Lower leg skin (tissue), 4 donors: Measurements from ENCODE around the gene KLHL42. TPM values are rescaled to one million over a fixed set of nuclear protein-coding genes. Genes with fewer than 3 reads are reported as not detected.

Experiments used
- DNase-seq, 2 donors: peaks; one replicate each; pipeline ENCODE4 v3.0.0-alpha.2; 2019; ENCODE audit warnings: low spot score in 2 of 2
- H3K4me3 ChIP-seq: fragments of 200-600 bp; sonication (generic); 2 replicates; pipeline ENCODE4 v1.5.1; 2017; ENCODE audit warnings: mild to moderate bottlenecking, low read depth; ENCODE audit not compliant: poor library complexity, severe bottlenecking
- CTCF ChIP-seq, 3 donors: fragments of 450-650 bp; IDR thresholded peaks; one replicate each; pipeline ENCODE4 v1.5.1; 2016; ENCODE audit warnings: antibody characterized with exemption in 3 of 3, mild to moderate bottlenecking in 3 of 3, moderate library complexity in 2 of 3
- POLR2A ChIP-seq, 2 donors: fragments of 450-650 bp; IDR thresholded peaks; one replicate each; pipeline ENCODE4 v1.6.1; 2016 to 2017; ENCODE audit warnings: antibody characterized with exemption in 2 of 2, mild to moderate bottlenecking in 1 of 2, moderate library complexity in 1 of 2
- WGBS, 2 donors: methylation state at CpG; one replicate each; pipeline ENCODE4 v1.1.5; 2018; 5-methylcytosine and 5-hydroxymethylcytosine counted together
- intact Hi-C: fragments of 100-400 bp; cut with DNase I; formaldehyde crosslinking; loops from one replicate; pipeline ENCODE4 v1.15.0; 2023; ENCODE audit warnings: low total_unique reads
- total RNA-seq, 4 donors: library from RNA; depleted of rRNA; stranded (reverse); fragments of >200 nt; gene quantifications; one replicate each; pipeline ENCODE4 v1.1.0, GENCODE V29; 2016

The KLHL42 gene
- total RNA-seq, 4 donors from 2014 or later, result 12.0 to 21.7 (median 19.8) TPM

GRCh38 chr12:27821259-27821973, 41.4 kb downstream of the KLHL42 start:
- intact Hi-C loops, result loop anchor here (10.0 kb wide), 1 partner anchor 87 kb away; no protein-coding TSS in a partner anchor
- 14 to 15% methylated on average over 7 of the region's 7 CpGs for WGBS, 2 donors
- TF ChIP-seq CTCF (IDR thresholded peaks at IDR 0.05) (peak in 1 of 3 donors; percentile 30), POLR2A (IDR thresholded peaks at IDR 0.05) (no peak)
- H3K4me3 ChIP-seq, result no peak overlapping the region
- peak in 1 of 2 donors; percentile 17 for DNase-seq

- intact Hi-C loops, result loop anchor here (10.0 kb wide), 1 partner anchor 87 kb away; no protein-coding TSS in a partner anchor
- TF ChIP-seq CTCF (IDR thresholded peaks at IDR 0.05), result no peak
- TF ChIP-seq POLR2A (IDR thresholded peaks at IDR 0.05), result no peak
- no peak overlapping the region for H3K4me3 ChIP-seq
- 64 to 66% methylated on average over 9 of the region's 9 CpGs for WGBS, 2 donors
- no peak for DNase-seq
These were observed 42.2 kb downstream of the KLHL42 start for GRCh38 chr12:27822076-27822712.

DNA sequence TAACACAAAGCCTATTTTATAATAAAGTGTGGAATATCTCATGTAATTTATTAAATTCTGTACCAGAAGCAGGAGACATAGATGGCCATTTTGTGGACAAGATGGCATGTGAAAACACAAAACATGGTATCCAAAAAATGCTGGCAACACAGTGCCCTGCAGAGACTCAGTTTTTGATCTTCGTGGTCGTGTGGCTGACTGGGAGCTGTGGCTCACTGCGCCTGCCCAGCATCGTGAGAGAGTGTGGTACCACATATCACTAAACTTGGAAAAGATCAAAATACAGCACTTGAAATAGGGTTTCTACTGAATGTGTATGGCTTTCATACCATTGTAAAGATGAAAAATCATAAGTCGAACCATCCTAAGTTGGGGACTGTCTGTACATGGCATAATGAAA, 43.0 kb downstream of the KLHL42 start:
- TF ChIP-seq POLR2A (IDR thresholded peaks at IDR 0.05), result no peak
- no peak for TF ChIP-seq CTCF (IDR thresholded peaks at IDR 0.05)
- WGBS, 2 donors, result 92% methylated on average over 5 of the region's 5 CpGs
- H3K4me3 ChIP-seq, result no peak overlapping the region
- DNase-seq, result no peak
- intact Hi-C loops, result loop anchor here (10.0 kb wide), 1 partner anchor 88 kb away; no protein-coding TSS in a partner anchor

DNA sequence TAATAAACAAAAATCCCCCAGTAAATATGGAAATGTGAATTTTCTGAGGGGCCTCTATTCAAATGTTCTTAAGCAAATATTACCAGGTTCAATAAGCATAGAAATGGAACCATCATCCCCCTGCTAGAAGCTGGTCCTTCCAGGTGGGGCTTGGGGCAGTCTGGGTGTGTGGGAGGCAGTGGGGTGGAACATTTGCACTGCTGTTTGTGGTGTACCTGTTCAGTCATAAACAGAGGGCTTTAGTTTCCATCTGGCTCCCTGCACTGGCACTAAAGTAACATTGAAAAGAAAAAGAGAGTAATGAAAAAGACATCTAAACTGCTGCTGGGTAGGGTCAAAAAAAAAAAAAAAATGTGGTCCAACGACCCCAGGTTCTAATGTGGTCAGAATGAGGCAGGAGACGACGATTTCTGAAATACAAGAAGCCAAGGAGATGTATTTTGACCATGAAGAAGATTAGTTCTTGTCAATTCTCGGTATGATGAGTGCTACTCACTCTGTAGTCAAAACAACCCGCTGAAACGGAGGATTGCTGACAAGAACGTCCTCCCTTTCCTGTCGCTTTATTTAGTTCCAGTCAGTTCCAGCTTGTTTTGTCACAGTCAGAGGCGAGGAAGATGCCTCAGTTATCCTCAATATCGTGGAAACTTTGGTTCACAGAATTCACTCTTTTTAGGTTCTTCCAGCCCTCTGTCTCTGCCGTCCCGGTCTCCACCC, 44.3 kb downstream of the KLHL42 start:
- intact Hi-C loops, result loop anchor here (10.0 kb wide), 1 partner anchor 89 kb away; no protein-coding TSS in a partner anchor
- WGBS, 2 donors, result 66 to 68% methylated on average over 12 of the region's 12 CpGs

DNA sequence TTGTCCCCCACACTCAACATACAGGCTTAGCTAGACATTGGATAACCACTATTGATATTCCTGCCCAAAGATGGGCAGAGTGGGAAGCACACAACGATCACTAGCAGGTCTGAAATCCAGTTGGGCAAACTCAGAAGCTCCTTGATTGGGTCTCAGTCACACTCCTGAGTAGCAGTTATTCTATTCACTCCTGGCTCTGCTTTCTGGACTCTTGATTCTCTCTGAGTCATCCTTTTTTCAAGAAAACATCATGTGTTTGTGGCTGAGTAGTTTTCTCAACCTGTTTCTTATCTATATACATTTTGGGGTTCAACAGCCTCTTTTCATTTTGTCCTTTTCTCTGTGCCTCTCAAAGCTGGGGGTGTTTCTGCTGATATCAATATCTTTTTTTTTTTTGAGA, 46.0 kb downstream of the KLHL42 start:
- 86 to 90% methylated on average over 1 of the region's 1 CpG for WGBS, 2 donors
- intact Hi-C loops, result loop anchor here (10.0 kb wide), 1 partner anchor 91 kb away; no protein-coding TSS in a partner anchor
- H3K4me3 ChIP-seq, result no peak overlapping the region
- DNase-seq, result no peak
- TF ChIP-seq CTCF (IDR thresholded peaks at IDR 0.05) (no peak), POLR2A (IDR thresholded peaks at IDR 0.05) (no peak)

More for the DNA sequence above, 44.3 kb downstream of the KLHL42 start:
- TF ChIP-seq POLR2A (IDR thresholded peaks at IDR 0.05), result no peak
- no peak for TF ChIP-seq CTCF (IDR thresholded peaks at IDR 0.05)
- no peak for DNase-seq
- no peak overlapping the region for H3K4me3 ChIP-seq
